Measurements from ENCODE around the gene POLR3C. TPM values are rescaled to one million over a fixed set of nuclear protein-coding genes. Genes with fewer than 3 reads are reported as not detected.

The POLR3C gene
- total and polyA plus RNA-seq, 2 donors (not counting 1 experiment from before 2014, with no cell fraction given): 38.3 to 45.1 TPM

GRCh38 chr1:145891143-145891542 is 67.1 kb downstream of the POLR3C start:
- Histone ChIP-seq H3K27ac (ENCODE audit: insufficient read depth, low read length) (peak overlapping the region; percentile 90), H3K4me3 (replicated peaks in 1 of 4; ENCODE audit: control extremely low read depth in 1 of 4, insufficient read depth in 1 of 4, low read depth in 3 of 4, low read length in 4 of 4) (no peak overlapping the region), H3K4me2 (ENCODE audit: extremely low read depth, insufficient read depth, low read length) (no peak overlapping the region), H3K36me3 (ENCODE audit: control insufficient read depth, insufficient read depth, low read length) (no peaks in the 10 kb centered on the region), H3K4me1 (ENCODE audit: control insufficient read depth, extremely low read depth, insufficient read depth, low read length) (peaks cover 19% of the 10 kb centered on the region), H2AFZ (ENCODE audit: low read length) (peak overlapping the region; percentile 22), H3K9ac (ENCODE audit: insufficient read depth, low read length) (no peak overlapping the region), H3K27me3 (ENCODE audit: control insufficient read depth, insufficient read depth, low read length) (no peaks in the 10 kb centered on the region), H3K9me3 (ENCODE audit: control insufficient read depth, insufficient read depth, low read depth, low read length) (no peaks in the 10 kb centered on the region), H3K79me2 (ENCODE audit: control insufficient read depth, insufficient read depth, low read length) (no peaks in the 10 kb centered on the region), H4K20me1 (ENCODE audit: control insufficient read depth, extremely low read depth, insufficient read depth, low read length) (no peaks in the 10 kb centered on the region)
- peak; percentile 39 to 75 for DNase-seq (ENCODE audit: low read depth in 2 of 2)
- TF ChIP-seq CTCF (conservative IDR thresholded peaks at IDR 0.05 in 1 of 2, IDR thresholded peaks at IDR 0.05 in 1 of 2; ENCODE audit: low read depth in 1 of 2, low read length in 2 of 2): no peak
- no peak for TF ChIP-seq EZH2 (IDR thresholded peaks at IDR 0.05; ENCODE audit: low read length, missing control alignments)

- peak; percentile 99 to 100 for DNase-seq (ENCODE audit: low read depth in 2 of 2)
- Histone ChIP-seq H3K4me3 (replicated peaks in 1 of 4; ENCODE audit: control extremely low read depth in 1 of 4, insufficient read depth in 1 of 4, low read depth in 3 of 4, low read length in 4 of 4) (peak overlapping the region; percentile 1 to 40 (median 10)), H3K4me2 (ENCODE audit: extremely low read depth, insufficient read depth, low read length) (peak overlapping the region; percentile 83), H3K27ac (ENCODE audit: insufficient read depth, low read length) (peak overlapping the region; percentile 90), H3K9me3 (ENCODE audit: control insufficient read depth, insufficient read depth, low read depth, low read length) (no peaks in the 10 kb centered on the region), H3K27me3 (ENCODE audit: control insufficient read depth, insufficient read depth, low read length) (no peaks in the 10 kb centered on the region), H3K9ac (ENCODE audit: insufficient read depth, low read length) (no peak overlapping the region), H3K36me3 (ENCODE audit: control insufficient read depth, insufficient read depth, low read length) (no peaks in the 10 kb centered on the region), H3K79me2 (ENCODE audit: control insufficient read depth, insufficient read depth, low read length) (no peaks in the 10 kb centered on the region), H3K4me1 (ENCODE audit: control insufficient read depth, extremely low read depth, insufficient read depth, low read length) (peaks cover 19% of the 10 kb centered on the region), H4K20me1 (ENCODE audit: control insufficient read depth, extremely low read depth, insufficient read depth, low read length) (no peaks in the 10 kb centered on the region), H2AFZ (ENCODE audit: low read length) (peak overlapping the region; percentile 64)
- TF ChIP-seq EZH2 (IDR thresholded peaks at IDR 0.05; ENCODE audit: low read length, missing control alignments) (no peak), CTCF (conservative IDR thresholded peaks at IDR 0.05 in 1 of 2, IDR thresholded peaks at IDR 0.05 in 1 of 2; ENCODE audit: low read depth in 1 of 2, low read length in 2 of 2) (peak; percentile 95 to 97)
Observed at GRCh38 chr1:145891587-145892485, 67.8 kb downstream of the POLR3C start.

DNA sequence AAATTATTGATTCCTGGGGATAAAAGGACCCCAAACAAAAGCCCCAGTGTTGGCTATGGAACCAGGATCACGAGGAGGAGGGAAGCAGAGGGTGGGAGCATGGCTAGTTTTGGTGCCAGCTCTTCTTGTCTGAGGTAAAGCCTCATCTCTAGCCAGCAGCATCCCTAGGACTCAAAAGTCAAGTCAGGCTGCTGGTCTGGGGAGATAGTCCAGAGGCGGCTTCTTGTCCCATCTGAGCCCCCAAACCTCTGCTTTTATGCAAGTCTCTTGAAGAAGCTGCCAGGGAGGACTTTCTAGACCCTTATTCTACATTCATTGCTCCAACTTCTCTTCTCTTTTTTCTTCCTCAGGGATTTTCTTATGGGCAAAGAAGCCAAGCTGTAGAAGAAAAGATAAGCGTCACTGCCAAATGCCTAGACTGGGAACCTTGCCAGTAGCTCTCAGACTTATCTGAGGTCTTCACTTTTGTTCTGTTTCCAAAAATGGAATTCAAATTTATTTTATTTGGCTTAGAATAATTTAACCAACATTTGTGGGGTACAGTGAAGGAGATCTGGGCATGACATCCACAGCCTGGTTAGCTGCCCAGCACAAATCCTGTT is 68.6 kb downstream of the POLR3C start:
- no peaks in the 10 kb centered on the region for H3K36me3 ChIP-seq (ENCODE audit: control insufficient read depth, insufficient read depth, low read length)
- no peaks in the 10 kb centered on the region for H4K20me1 ChIP-seq (ENCODE audit: control insufficient read depth, extremely low read depth, insufficient read depth, low read length)
- peak overlapping the region; percentile 90 for H3K27ac ChIP-seq (ENCODE audit: insufficient read depth, low read length)
- H3K9ac ChIP-seq (ENCODE audit: insufficient read depth, low read length): peak overlapping the region; percentile 39
- DNase-seq (ENCODE audit: low read depth in 2 of 2): peak; percentile 69 to 72
- H2AFZ ChIP-seq (ENCODE audit: low read length): peak overlapping the region; percentile 28
- H3K79me2 ChIP-seq (ENCODE audit: control insufficient read depth, insufficient read depth, low read length): no peaks in the 10 kb centered on the region
- H3K4me2 ChIP-seq (ENCODE audit: extremely low read depth, insufficient read depth, low read length): peak overlapping the region; percentile 83
- no peak for TF ChIP-seq EZH2 (IDR thresholded peaks at IDR 0.05; ENCODE audit: low read length, missing control alignments)
- peaks cover 19% of the 10 kb centered on the region for H3K4me1 ChIP-seq (ENCODE audit: control insufficient read depth, extremely low read depth, insufficient read depth, low read length)
- H3K9me3 ChIP-seq (ENCODE audit: control insufficient read depth, insufficient read depth, low read depth, low read length): no peaks in the 10 kb centered on the region
- H3K27me3 ChIP-seq (ENCODE audit: control insufficient read depth, insufficient read depth, low read length): no peaks in the 10 kb centered on the region
- H3K4me3 ChIP-seq (replicated peaks in 1 of 4; ENCODE audit: control extremely low read depth in 1 of 4, insufficient read depth in 1 of 4, low read depth in 3 of 4, low read length in 4 of 4): peak overlapping the region; percentile 1 to 40 (median 10)

Measured in fibroblast of lung (primary cell).